IMR-90 (cell line): Measurements from ENCODE around the gene GNG8.
A peak's percentile ranks its signal among the peaks of the same experiment; 100 is the strongest.

Experiments used
- BHLHE40 ChIP-seq: fragments of 150-350 bp; IDR thresholded peaks from 2 replicates; pipeline ENCODE4 v1.6.1; 2016; ENCODE audit warnings: mild to moderate bottlenecking, low read depth, low read length
- CEBPB ChIP-seq: IDR thresholded peaks from 2 replicates; pipeline ENCODE4 v1.6.1; 2012; ENCODE audit warnings: low read depth, low read length, improper control_type of control experiment
- CTCF ChIP-seq: conservative IDR thresholded peaks from 2 replicates; pipeline ENCODE4 v1.5.1; 2012; ENCODE audit warnings: mild to moderate bottlenecking, low read depth, low read length, improper control_type of control experiment
- FOS ChIP-seq: fragments of 150-350 bp; IDR thresholded peaks from 2 replicates; pipeline ENCODE4 v1.6.1; 2016; ENCODE audit warnings: low read depth, low read length
- MXI1 ChIP-seq: IDR thresholded peaks from 2 replicates; pipeline ENCODE4 v1.6.1; 2012; ENCODE audit warnings: low read depth, mild to moderate bottlenecking, low read length, moderate library complexity, borderline replicate concordance
- NFE2L2 ChIP-seq: fragments of 150-350 bp; IDR thresholded peaks from 2 replicates; pipeline ENCODE4 v1.6.1; 2016; ENCODE audit warnings: low read depth, mild to moderate bottlenecking, low read length
- POLR2A ChIP-seq: IDR thresholded peaks from 2 replicates; pipeline ENCODE4 v1.6.1; 2012; ENCODE audit warnings: mild to moderate bottlenecking, low read depth, low read length
- RAD21 ChIP-seq: IDR thresholded peaks from 2 replicates; pipeline ENCODE4 v1.6.1; 2012; ENCODE audit warnings: low read length, improper control_type of control experiment
- RFX5 ChIP-seq: IDR thresholded peaks from 2 replicates; pipeline ENCODE4 v1.8.0; 2012; ENCODE audit warnings: low read depth, mild to moderate bottlenecking, low read length, moderate library complexity
- SMC3 ChIP-seq: fragments of 150-350 bp; IDR thresholded peaks from 2 replicates; pipeline ENCODE4 v1.6.1; 2016; ENCODE audit warnings: low read depth, mild to moderate bottlenecking, antibody characterized with exemption, low read length, moderate library complexity
- USF2 ChIP-seq: fragments of 150-350 bp; IDR thresholded peaks from 2 replicates; pipeline ENCODE4 v1.6.1; 2017; ENCODE audit warnings: mild to moderate bottlenecking, antibody characterized with exemption, low read length, low read depth

- TF ChIP-seq POLR2A (no peak), RFX5 (no peak), BHLHE40 (peak; percentile 91), CTCF (no peak), RAD21 (no peak), SMC3 (no peak), MXI1 (peak; percentile 32; the same call in 1 of the 2 replicates), CEBPB (0 out of 2 replicates have a peak, but pooled peaks have one; percentile 14), FOS (no peak), USF2 (peak; percentile 92), NFE2L2 (no peak)
Measured at GRCh38 chr19:46661020-46661731, 25.2 kb upstream of the GNG8 start, which contains the start of gene DACT3.
